AG04449 (cell line): ENCODE data around the gene IGSF6.

ENCODE experiments used
- CTCF ChIA-PET: fragments of 350-600 bp; formaldehyde crosslinking; extraction: SDS; loops from one replicate; lab custom pipeline; 2021; ENCODE audit warnings: antibody characterized with exemption; lab: Yijun Ruan, JAX
- POLR2A ChIA-PET: fragments of 400-600, 350-600 bp; formaldehyde crosslinking; extraction: SDS; loops from one replicate; lab custom pipeline; 2020; ENCODE audit warnings: antibody characterized with exemption, inconsistent platforms; lab: Yijun Ruan, JAX
- DNase-seq: peaks from one replicate; pipeline ENCODE4 v3.0.0-alpha.2; 2010; ENCODE audit warnings: low read depth, low spot score
- H3K4me3 ChIP-seq: 2 replicates; pipeline ENCODE4 v1.5.1; 2011; ENCODE audit warnings: low read depth, mild to moderate bottlenecking, control low read depth, low read length
- CTCF ChIP-seq: IDR thresholded peaks from one replicate; pipeline ENCODE4 v1.5.1; 2011; ENCODE audit warnings: mild to moderate bottlenecking, moderate library complexity, low read length, control low read depth, inconsistent platforms; ENCODE audit not compliant: insufficient read depth; ENCODE audit errors: missing control alignments

Gene IGSF6

GRCh38 chr16:21600031-21600773 is 52.2 kb downstream of the IGSF6 start:
- H3K4me3 ChIP-seq = peak overlapping the region; percentile 92
- ChIA-PET POLR2A (no interaction called here), CTCF (interaction anchor here (1.4 to 1.8 kb wide), 3 partner anchors 10 to 16 kb away, joined by 3 to 4 read pairs (median 4); no protein-coding TSS in a partner anchor)
- no peak for TF ChIP-seq CTCF
- no peak for DNase-seq

GRCh38 chr16:21599122-21600030 is 53.0 kb downstream of the IGSF6 start, which contains the start of gene METTL9:
TSS of gene METTL9 (plus strand) at chr16:21599577. CDS start at chr16:21599734, 157 bp downstream.
- TF ChIP-seq CTCF = no peak
- H3K4me3 ChIP-seq = peak within 1 kb of the TSS; percentile 92
- CTCF ChIA-PET = interaction anchor here (1.4 to 3.6 kb wide), 2 partner anchors 40 to 58 kb away, joined by 3 to 9 read pairs; no protein-coding TSS in a partner anchor
- DNase-seq = peak; percentile 55
- POLR2A ChIA-PET = no interaction called here

GRCh38 chr16:21598701-21599121 is 53.7 kb downstream of the IGSF6 start:
- DNase-seq = no peak
- ChIA-PET CTCF (interaction anchor here (1.2 to 3.6 kb wide), 3 partner anchors 16 to 59 kb away, joined by 3 to 9 read pairs (median 4); no protein-coding TSS in a partner anchor), POLR2A (no interaction called here)
- no peak for TF ChIP-seq CTCF
- H3K4me3 ChIP-seq = peak overlapping the region; percentile 92

GRCh38 chr16:21598206-21598605 is 54.2 kb downstream of the IGSF6 start:
- POLR2A ChIA-PET = no interaction called here
- no peak for TF ChIP-seq CTCF
- CTCF ChIA-PET = interaction anchor here (1.2 to 3.6 kb wide), 3 partner anchors 15 to 59 kb away, joined by 3 to 9 read pairs (median 4); no protein-coding TSS in a partner anchor
- no peak for DNase-seq
- no peak overlapping the region for H3K4me3 ChIP-seq

GRCh38 chr16:21597561-21598030 is 54.8 kb downstream of the IGSF6 start:
- POLR2A ChIA-PET = no interaction called here
- no peak for TF ChIP-seq CTCF
- DNase-seq = no peak
- no peak overlapping the region for H3K4me3 ChIP-seq
- CTCF ChIA-PET = interaction anchor here (1.2 to 3.6 kb wide), 3 partner anchors 14 to 60 kb away, joined by 3 to 9 read pairs (median 4); no protein-coding TSS in a partner anchor
